ENCODE measurements around the gene SLX4.
"Not testable (repeated sequence)": the region's sequence is repeated elsewhere in the genome, so short reads cannot be mapped to it uniquely, and the experiment has no call there.

SLX4 gene

DNA sequence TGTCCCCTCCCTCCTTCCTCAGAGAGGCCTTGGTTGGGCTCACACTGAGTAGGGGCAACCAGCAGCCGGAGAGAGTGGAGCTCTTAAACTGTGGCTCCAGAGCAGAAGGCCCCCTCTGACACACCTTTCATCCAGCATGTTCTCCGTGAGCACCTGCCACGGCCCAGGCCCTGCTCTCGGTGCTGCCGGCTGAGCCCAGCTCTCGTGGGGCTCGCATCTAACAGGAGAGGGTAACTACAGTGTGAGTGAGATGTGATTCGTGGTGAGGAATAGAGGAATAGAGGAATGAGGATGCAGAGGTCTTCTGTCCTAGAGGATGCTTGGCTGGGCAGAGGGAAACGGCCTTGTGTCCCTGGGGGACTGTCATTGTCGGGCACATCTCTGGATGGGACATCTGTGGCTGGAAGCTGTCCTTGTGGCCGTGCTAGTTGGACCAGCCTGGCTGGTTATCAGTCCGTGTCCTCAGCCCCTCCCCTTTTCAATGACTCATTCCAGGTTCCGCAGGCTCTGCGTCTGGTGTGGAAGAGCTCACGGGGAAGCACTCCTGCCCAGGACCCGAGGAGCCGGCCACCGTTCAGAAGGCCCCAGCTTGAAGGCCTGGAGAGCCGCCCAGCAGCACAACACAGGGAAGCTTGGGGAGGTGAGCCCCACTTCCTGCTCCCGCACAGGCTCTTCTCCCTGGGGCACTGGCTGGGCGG is 31.1 kb upstream of the SLX4 start:
- no peak for DNase-seq (ENCODE audit: low read depth)

DNA sequence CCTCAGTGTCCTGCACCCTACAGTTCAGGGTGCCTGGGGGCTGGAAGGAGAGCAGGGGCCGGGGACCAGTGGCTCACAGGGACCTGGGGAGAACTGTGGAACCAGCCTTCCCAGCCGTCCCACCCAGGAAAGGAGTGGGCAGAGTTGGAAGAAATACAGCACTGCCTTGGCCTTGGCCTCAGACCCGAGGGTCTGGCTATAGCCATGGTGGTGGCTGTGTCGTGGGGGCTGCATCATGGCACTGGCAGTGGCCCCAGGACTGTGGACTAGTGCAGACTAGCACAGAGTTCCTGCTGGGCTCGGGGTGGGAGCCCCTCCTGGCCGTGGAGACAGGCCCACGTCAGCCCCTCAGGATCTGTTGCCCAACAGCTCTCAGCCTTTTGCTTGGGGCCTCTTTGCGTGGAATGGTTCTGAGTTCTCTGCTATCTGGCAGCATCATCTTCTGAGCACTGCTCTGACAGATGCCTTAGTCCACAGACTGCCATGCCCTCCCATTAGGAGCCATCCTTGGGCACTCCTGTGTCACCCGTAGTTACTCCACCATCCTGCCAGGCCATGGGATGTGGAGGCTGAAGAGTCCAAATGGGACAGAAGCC is 30.5 kb upstream of the SLX4 start:
- DNase-seq (ENCODE audit: low read depth) = no peak

DNA sequence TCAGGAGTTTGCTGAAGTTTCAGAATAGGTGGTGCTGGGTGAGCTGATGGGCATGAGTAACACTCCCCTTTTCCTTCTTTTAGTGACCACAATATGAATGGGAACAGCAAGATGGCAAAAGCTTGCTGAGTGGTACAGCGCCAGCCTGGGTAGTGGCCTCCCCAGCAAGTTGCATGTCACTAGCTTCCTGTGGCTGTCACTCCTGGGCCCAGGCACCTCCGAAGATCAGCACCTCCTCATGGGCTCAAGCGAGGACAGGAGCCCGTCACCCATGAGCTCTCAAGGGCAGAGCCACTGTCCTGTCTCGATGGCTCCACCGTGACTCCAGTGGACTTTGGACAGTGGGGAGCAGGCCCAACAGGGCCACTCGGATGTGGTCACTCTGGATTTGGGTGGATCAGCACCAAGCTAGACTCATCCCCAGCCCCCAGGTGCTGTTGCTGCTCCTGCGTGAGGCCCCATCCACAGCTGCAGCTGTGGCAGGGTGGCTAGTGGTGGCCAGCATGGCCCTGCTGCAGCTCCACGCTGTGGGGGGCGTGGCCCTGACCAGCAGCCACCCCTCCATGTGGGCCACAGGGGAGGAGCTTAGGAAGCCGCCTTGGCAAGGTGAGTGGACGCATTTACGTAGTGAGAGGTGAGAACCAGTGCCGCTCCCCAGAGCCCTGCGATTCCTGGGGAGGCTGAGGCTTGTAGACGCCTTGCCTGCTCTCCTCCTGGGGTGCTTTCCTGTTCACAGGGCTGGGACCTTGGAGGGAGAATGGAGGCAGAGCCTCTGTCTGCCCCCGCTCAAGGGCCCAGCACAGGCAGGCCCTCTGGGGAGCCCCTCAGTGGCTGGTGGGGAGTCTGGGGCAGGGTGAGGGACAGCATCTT is 29.5 kb upstream of the SLX4 start:
- DNase-seq (ENCODE audit: low read depth) = no peak

DNA sequence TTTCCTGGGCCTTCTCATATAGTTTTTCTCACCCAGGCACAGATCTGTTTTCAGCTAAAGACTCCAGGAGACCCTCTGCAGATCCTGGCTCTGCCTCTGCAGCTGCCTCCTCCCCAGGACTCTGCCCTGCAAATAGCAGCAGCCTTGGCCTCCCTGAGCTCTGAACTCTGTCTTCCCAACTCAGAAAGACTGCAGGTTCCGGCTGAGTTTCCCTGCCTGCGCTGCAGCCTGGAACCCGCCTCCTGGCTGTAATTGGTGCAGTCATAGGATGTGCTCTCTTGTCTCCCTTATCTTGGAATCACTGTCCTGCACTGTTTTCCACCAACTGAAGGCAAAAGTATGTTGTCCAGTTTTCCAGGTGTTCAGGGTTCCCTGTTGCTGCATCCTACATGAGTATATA is 28.8 kb upstream of the SLX4 start:
- no peak for DNase-seq (ENCODE audit: low read depth)

DNA sequence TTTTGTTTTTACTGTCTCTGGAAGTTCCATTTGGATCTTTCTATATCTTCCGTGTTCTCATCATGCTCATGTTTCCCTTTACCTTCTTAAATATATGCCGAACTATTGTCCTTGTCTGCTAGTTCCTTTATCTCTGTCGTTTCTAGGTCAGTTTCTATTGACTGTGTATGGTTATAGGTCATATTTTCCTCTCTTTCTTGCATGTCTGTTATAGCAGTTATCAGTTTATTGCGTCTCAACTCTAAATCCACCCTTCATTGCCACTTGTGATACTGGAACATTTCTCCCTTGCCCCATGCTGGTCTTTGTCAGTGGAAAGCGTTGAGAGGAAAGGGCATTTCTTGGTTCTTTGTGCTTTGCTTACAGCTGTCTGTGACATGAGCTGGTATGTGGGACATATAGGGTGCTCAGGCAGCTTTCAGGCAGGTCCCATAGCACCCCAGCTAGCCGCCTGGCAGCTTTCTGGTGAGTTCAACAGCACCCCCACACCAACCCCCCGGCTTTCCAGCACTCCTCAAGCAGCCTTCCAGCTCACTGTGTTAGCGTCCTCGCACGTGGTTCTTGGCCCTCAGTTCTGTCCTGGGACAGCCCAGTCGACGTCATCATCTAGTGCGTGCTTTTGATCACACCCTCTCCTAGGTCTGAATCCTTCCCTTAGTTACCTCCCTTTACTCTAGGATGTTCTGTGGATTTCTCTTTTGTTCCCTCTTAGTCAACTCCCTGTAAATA is 27.7 kb upstream of the SLX4 start:
- DNase-seq (ENCODE audit: low read depth) = no peak

DNA sequence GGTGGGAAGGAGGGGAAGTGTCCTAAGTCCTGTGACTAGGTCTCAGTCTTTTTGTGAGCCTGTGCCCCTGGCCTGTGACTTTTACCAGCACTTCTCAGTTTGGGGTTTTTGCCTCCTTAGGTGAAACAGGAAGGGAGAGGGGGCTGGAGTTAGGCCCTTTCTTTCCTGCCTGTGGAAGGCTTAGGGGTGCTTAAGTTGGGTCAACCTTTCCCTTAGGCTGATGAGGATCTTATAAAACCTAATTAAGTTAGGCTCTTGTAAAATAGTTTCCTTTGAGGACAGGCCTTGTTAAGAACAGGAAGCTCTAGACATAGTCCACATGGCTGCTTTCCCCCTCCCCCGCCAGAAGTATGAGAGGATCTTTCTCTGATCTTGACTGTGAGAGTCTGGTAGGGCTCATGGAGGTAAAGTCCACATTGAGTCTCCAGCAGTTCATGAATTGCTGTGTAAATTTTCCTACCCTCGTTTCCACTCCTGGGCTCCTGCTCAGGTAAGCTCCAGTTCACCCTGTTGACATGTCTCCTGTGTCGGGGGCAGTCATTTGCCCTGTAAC is 26.0 kb upstream of the SLX4 start:
- DNase-seq (ENCODE audit: low read depth) = peak; percentile 33

DNA sequence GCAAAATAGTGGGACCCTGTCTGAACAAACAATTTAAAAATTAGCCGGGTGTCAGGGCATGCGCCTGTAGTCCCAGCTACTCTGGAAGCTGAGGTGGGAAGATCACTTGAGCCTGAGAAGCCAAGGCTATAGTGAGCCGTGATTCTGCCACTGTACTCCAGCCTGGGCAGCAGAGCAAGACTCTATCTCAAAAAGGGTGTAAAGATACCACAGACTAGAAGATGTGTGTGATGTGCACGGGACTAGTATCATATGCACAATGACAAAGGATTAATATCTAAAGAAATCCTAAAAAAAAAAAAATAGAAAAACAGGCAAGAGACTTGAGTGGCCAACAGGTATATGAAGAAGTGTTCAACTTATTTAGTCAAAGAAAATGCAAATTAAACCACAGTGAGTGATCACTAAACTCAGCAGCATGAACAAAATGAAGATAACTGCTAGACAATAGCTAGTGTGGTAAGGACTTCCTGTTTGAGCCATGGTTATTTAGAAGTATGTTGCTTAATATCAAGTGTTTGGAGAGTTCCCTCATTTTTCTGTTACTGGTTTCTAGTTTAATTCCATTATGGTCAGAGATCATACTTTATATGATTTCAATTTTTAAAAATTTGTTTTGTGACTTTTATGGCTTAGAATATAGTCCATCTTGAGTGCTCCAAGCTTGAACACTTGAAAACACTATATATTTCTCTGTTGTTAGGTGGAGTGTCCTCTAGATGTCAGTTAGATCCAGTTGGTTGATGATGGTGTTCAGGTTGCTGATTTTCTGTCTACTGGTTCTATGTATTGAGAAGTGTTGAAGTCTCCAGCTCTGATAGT is 14.7 kb upstream of the SLX4 start:
- no peak for DNase-seq (ENCODE audit: low read depth)

DNA sequence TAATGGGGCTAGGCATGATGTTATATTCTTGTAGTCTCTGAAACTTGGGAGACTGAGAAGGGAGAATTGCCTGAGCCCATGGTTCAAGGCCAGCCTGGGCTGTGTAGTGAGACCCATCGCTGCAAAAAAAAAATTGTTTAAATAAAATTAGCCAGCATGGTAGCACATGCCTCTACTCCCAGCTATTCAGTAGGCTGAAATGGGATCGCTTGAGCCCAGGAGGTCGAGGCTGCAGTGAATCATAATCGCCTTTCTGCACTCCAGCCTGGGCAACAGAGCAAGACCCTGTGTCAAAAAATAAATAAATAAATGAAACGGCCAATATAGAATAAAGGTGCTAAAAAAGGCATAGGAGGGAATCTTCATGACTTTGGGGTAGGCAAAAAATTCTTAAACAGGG is 13.9 kb upstream of the SLX4 start:
- DNase-seq (ENCODE audit: low read depth) = no peak

DNA sequence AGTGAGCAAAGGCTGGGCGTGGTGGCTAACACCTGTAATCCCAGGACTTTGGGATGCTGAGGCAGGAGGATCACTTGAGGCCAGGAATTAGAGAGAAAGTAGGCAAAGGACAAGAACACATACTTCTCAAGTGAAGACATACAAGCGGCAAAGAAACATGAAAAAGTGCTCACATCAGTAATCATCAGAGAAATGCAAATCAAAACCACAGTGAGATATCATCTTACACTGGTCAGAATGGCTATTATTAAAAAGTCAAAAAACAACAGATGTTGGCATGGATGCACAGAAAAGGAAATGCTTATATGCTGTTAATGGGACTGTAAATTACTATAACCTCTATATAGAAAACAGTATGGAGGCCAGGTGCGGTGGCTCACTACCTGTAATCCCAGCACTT is 12.2 kb upstream of the SLX4 start:
- DNase-seq (ENCODE audit: low read depth) = no peak

DNA sequence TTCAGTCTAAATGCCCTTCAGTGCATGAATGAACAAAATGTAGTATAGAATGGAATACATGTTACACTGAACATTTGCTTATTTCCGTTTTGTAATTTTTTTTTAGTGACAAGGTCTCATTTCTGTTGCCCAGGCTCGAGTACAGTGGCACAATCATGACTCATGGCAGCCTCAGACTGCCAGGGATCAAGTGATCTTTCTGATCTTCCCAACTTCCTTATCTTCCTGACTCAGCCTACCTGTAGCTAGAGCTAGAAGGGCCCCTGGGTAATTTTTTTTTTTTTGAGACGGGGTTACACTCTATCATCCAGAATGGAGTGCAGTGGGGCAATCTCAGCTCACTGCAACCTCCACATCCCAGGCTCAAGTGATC is 7.3 kb upstream of the SLX4 start:
- no peak for DNase-seq (ENCODE audit: low read depth)

DNA sequence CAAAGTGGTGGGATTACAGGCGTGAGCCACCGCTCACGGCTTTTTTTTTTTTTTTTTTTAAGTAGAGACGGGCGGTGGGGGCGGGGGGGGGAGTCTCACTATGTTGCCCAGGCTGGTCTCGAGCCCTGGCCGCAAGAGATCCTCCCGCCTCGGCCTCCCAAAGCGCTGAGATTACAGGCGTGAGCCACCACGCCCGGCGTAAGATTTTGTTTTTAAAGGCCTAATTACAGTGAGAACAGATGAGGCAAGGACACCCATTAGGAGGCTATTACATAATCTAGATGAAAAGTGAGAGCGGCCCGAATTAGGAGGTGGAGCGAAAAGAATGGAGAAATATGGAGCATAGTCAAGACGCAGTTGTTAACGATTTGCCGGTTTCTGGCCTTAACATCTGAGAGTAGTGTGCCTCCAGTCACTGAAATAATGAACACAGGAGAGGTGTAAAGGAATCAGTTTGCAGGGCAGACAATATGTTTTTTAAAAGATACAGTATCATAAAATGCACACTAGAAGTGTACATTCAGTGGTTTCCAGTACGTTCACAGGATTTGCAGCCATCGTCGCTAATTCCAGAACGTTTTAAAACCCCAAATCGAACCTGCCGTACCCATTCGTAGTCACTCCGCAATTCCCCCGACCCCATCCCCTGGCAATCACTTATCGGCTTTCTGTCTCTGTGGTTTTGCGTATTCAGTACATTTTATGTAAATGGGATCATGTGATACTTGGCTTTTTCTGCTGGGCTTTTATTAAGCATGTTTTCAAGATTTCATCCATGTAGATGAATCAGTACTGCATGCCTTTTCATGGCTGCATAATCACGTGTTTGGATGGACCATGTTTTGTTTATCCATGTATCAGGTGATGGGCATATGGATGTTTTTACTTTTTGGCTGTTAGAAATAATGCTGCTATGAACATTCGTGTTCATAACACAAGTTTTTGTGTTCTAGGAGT is 1.4 kb upstream of the SLX4 start:
- DNase-seq (ENCODE audit: low read depth) = no peak

DNA sequence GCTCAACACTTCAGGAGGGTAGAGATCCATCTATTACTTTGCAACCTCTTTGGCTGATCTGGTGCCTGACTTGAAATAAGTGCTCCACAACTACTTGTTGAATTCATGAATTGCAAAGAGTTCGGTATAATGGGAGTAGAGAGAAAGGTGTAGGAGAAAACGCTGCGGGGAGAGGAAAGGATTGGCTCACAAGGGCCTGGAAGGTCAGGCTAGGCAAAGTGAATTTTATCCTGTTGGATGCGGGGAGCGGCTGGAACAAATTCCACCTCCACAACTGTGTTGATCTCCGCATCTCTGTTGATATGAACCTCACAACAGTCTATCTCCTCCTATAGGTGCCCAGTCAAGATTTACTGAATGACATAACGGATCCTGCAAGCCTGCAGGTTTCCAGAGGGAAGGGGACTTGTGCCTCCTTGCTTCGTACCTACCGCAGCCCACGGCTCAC is 684 bp downstream of the SLX4 start:
- no peak for DNase-seq (ENCODE audit: low read depth)

DNA sequence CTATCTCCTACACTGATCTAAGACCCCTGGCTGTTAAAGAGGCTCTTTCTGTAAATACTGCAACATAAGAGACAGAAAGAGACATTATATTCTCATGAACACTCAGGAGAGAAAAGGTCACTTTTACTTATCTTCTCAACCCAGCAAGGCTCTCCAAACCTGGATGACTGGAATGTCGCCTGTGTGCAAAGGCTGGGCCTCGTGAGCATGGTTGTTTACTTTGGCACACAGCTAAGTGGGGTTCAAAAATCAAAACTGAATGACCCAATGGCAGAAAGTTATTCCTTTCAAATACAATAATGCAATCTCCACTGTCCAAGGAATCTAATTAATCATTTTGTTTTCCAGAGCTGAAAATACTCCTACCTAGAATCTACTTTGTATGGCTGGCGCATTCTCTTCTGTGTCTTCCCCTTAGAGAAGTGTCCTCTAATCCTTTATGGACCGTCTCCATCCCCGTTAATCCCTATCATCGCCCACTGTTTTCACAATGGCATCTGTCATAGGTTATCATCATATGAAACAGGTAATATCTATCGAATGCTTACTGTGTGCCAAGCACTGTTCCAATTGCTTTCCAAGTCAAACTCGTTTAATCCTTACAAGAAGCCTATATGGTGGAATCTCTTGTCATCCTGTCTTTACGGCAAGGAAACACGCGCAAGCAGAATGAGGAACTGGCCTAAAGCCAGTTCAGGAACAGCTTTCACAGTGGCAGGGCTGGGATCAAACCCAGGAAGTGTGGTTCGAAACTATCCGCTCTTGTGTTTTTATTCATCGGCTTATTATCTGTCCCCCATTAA is 1.3 kb downstream of the SLX4 start:
- DNase-seq (ENCODE audit: low read depth) = no peak

DNA sequence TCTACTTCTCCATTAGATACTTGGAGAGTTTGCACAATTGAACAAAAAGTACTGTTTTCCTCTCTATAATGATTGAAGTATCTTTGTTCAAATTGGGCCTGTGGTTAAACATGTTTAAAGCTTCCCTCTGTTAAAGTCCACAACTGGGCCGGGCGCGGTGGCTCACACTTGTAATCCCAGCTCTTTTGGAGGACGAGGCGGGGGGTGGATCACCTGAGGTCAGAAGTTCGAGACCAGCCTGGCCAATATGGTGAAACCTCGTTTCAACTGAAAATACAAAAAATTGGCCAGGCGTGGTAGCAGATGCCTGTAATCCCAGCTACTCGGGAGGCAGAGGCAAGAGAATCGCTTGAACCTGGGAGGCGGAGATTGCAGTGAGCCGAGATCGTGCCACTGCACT is 2.4 kb downstream of the SLX4 start:
- DNase-seq (ENCODE audit: low read depth) = not testable (repeated sequence)

DNA sequence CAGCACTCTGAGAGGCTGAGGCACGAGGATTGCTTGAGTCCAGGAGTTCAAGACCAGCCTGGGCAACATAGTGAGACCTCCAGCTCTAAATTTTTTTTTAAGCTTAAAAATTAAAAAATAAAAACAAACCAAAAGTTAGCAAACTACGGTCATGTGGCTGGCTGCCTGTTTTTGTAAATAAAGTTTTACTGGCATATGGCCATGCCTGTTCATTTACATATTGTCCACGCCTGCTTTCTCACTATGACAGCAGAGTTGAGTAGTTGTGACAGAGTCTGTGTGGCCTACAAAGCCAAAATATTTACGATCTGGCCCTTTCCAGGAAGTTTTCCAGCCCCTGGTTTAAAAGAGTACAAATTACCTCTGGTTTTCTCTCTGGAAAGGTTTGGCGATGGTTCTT is 3.3 kb downstream of the SLX4 start:
- DNase-seq (ENCODE audit: low read depth) = no peak

DNA sequence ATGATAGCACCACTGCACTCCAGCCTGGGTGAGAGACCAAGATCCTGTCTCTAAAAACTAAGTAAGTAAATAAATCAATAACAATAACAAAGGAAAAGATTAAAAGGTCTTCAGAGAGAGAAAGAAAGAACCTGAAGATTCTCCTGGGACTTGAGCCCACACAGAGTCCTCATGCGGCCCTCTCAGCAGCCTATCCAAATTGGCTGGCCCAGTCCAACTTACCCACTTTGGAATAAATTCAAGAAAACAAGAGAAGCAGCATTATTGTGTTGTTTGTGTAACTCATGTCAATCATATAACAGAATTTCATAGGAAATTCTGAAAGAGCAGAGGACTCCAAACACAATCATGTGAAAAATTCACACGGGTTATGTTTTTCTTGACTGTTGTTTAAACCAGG is 3.8 kb downstream of the SLX4 start:
- no peak for DNase-seq (ENCODE audit: low read depth)

DNA sequence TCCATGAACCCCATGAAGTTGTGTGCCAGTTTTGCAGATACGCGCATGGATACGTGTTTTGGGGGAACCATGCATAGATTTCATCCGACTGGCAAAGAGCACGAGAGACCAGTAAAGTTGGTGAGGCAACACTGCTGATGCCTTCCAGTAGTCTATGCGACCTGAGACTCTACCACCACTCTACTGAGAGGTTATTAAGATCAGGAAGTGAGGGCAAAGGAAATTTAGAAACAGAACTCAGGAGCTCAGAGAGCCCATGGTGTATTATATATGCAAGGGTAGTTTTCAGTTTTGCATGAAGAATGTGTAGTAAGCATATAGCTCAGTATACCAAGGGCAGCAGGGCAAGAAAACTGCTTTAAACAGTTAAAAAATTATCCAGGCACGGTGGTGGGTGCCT is 4.2 kb downstream of the SLX4 start:
- no peak for DNase-seq (ENCODE audit: low read depth)

DNA sequence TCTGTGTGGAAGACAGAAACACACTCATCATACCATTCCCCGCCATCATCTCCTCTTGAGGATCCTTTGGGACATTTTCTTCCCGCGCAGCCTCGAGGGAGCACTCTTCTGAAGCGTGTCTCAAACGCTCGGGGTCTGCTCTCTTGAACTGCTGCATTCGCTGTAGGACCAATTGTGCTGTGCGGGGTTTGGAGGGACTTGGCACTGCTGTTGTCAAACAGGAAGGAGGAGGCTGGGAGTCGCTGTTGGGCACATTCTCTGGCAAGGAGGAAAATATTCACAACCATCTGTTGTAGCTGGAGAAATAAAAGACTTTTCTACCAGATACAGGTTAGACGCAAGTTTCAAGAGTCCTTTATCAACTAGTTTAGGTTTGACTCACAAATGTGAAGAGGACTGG is 5.0 kb downstream of the SLX4 start:
- no peak for DNase-seq (ENCODE audit: low read depth)

DNA sequence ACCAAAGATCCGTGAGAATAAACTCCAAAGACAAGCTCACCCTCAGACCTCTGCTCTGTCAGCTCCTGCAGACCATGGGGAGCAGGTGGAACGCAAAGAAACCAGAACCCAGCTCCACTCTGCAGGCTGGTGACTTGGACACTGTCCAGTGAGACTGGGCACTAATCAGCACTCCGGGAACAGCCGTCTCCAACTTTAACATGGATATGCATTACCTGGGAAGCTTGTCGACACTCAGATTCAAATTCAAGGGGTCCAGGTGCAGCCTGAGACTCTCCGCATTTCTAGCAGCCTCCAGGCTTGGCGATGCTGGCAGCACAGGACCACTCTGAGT is 9.1 kb downstream of the SLX4 start:
- DNase-seq (ENCODE audit: low read depth) = no peak
